Measurements from ENCODE around the gene FXYD6. TPM values are rescaled to one million over a fixed set of nuclear protein-coding genes. Genes with fewer than 3 reads are reported as not detected.

FXYD6 gene
- total RNA-seq, 1 experiment from 2014 or later, result not detected

DNA sequence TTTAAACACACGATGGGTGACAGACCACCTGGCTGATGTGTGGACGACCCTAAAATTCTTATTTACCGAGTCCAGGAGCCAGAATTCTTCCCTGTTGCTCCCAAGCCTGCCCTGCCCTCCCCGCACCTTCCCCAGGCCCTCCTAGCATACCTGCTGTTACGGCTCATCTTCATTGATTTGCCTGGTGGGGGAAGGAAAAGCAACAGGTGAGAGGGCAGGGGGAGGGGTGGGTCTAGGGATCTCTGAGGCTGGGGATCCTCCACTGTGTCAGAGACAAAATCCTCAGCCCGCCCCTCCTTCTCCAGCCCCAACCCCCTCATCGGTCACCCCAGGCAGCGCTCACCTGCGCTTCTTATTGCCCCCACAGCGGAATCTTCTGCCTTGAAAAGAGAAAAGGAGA is 55.9 kb downstream of the FXYD6 start:
- H3K9me2 ChIP-seq (replicated peaks; ENCODE audit: insufficient read depth, low read length), result no peaks in the 10 kb centered on the region
- no peaks in the 10 kb centered on the region for H3K9me3 ChIP-seq (ENCODE audit: low read length)
- H3K9ac ChIP-seq (ENCODE audit: low read length), result no peak overlapping the region
- peaks cover 5% of the 10 kb centered on the region for H3K4me1 ChIP-seq (ENCODE audit: low read length)
- no peak overlapping the region for H3K4me3 ChIP-seq (ENCODE audit: low read length)
- H4K20me1 ChIP-seq (ENCODE audit: insufficient read depth, low read depth, low read length), result no peaks in the 10 kb centered on the region
- no peak overlapping the region for H3K4me2 ChIP-seq (ENCODE audit: low read depth, low read length, poor library complexity, severe bottlenecking)
- no peak overlapping the region for H2AFZ ChIP-seq (ENCODE audit: low read length)
- H3K36me3 ChIP-seq (ENCODE audit: insufficient read depth, low read length), result no peaks in the 10 kb centered on the region
- no peak overlapping the region for H3K27ac ChIP-seq (ENCODE audit: low read length)
- no peaks in the 10 kb centered on the region for H3K79me2 ChIP-seq (ENCODE audit: low read length)
- no peak for DNase-seq
- no peaks in the 10 kb centered on the region for H3K27me3 ChIP-seq (ENCODE audit: low read length)

GRCh38 chr11:117820071-117820470 is 56.4 kb downstream of the FXYD6 start:
- no peak overlapping the region for H3K4me2 ChIP-seq (ENCODE audit: low read depth, low read length, poor library complexity, severe bottlenecking)
- H3K9me2 ChIP-seq (replicated peaks; ENCODE audit: insufficient read depth, low read length), result no peaks in the 10 kb centered on the region
- H4K20me1 ChIP-seq (ENCODE audit: insufficient read depth, low read depth, low read length), result no peaks in the 10 kb centered on the region
- peaks cover 10% of the 10 kb centered on the region for H3K4me1 ChIP-seq (ENCODE audit: low read length)
- no peak overlapping the region for H3K9ac ChIP-seq (ENCODE audit: low read length)
- no peak overlapping the region for H3K27ac ChIP-seq (ENCODE audit: low read length)
- H3K9me3 ChIP-seq (ENCODE audit: low read length), result no peaks in the 10 kb centered on the region
- no peaks in the 10 kb centered on the region for H3K27me3 ChIP-seq (ENCODE audit: low read length)
- H3K4me3 ChIP-seq (ENCODE audit: low read length), result no peak overlapping the region
- no peaks in the 10 kb centered on the region for H3K36me3 ChIP-seq (ENCODE audit: insufficient read depth, low read length)
- no peak for DNase-seq
- H2AFZ ChIP-seq (ENCODE audit: low read length), result no peak overlapping the region
- no peaks in the 10 kb centered on the region for H3K79me2 ChIP-seq (ENCODE audit: low read length)

- no peaks in the 10 kb centered on the region for H4K20me1 ChIP-seq (ENCODE audit: insufficient read depth, low read depth, low read length)
- H3K4me1 ChIP-seq (ENCODE audit: low read length), result peaks cover 15% of the 10 kb centered on the region
- H3K9me2 ChIP-seq (replicated peaks; ENCODE audit: insufficient read depth, low read length), result no peaks in the 10 kb centered on the region
- H3K9ac ChIP-seq (ENCODE audit: low read length), result no peak overlapping the region
- no peak overlapping the region for H3K4me2 ChIP-seq (ENCODE audit: low read depth, low read length, poor library complexity, severe bottlenecking)
- no peaks in the 10 kb centered on the region for H3K27me3 ChIP-seq (ENCODE audit: low read length)
- H3K4me3 ChIP-seq (ENCODE audit: low read length), result no peak overlapping the region
- no peaks in the 10 kb centered on the region for H3K9me3 ChIP-seq (ENCODE audit: low read length)
- peak; percentile 80 for DNase-seq
- no peak overlapping the region for H2AFZ ChIP-seq (ENCODE audit: low read length)
- H3K27ac ChIP-seq (ENCODE audit: low read length), result no peak overlapping the region
- H3K36me3 ChIP-seq (ENCODE audit: insufficient read depth, low read length), result no peaks in the 10 kb centered on the region
- no peaks in the 10 kb centered on the region for H3K79me2 ChIP-seq (ENCODE audit: low read length)
These were observed 57.1 kb downstream of the FXYD6 start for GRCh38 chr11:117819096-117820040.

GRCh38 chr11:117818041-117818873 is 58.2 kb downstream of the FXYD6 start:
- Histone ChIP-seq H3K27me3 (ENCODE audit: low read length) (no peaks in the 10 kb centered on the region), H3K4me3 (ENCODE audit: low read length) (no peak overlapping the region), H4K20me1 (ENCODE audit: insufficient read depth, low read depth, low read length) (no peaks in the 10 kb centered on the region), H3K4me2 (ENCODE audit: low read depth, low read length, poor library complexity, severe bottlenecking) (no peak overlapping the region), H3K79me2 (ENCODE audit: low read length) (no peaks in the 10 kb centered on the region), H3K9me2 (replicated peaks; ENCODE audit: insufficient read depth, low read length) (no peaks in the 10 kb centered on the region), H3K36me3 (ENCODE audit: insufficient read depth, low read length) (no peaks in the 10 kb centered on the region), H2AFZ (ENCODE audit: low read length) (no peak overlapping the region), H3K9me3 (ENCODE audit: low read length) (no peaks in the 10 kb centered on the region), H3K27ac (ENCODE audit: low read length) (no peak overlapping the region), H3K4me1 (ENCODE audit: low read length) (peaks cover 15% of the 10 kb centered on the region), H3K9ac (ENCODE audit: low read length) (no peak overlapping the region)
- no peak for DNase-seq

DNA sequence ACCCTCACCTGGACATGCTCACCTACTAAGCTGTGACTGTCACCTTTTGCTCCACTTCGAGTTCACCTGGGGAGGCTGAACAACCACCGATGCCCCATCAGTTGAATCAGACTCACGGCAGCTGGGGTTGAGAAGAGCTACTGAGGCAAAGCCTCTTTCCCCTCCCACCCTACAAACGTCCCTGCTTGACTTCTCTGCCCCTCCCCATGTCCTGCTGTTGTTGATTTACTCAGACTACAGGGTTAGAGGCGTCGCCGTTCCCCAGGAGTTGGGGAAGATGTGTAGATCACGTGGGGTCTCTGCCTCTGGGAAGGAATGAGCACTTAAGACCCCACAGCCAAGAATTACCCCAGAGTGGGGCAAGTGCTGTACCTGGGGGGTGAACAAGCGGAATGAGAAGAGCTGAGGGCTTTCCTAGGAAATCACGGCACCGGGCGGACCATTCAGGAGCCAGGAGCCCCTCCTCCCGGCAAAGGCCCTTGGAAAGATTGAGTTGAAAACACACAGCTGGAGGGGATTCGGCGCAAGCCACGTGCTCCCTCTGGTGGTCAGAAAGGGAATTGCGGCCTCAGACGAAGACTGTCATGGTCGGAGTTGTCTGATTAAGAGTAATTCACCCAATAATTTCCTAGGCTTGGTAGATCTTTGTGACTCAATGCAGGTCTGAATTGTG is 59.0 kb downstream of the FXYD6 start:
- DNase-seq, result peak; percentile 76
- Histone ChIP-seq H2AFZ (ENCODE audit: low read length) (no peak overlapping the region), H3K27ac (ENCODE audit: low read length) (no peak overlapping the region), H3K36me3 (ENCODE audit: insufficient read depth, low read length) (no peaks in the 10 kb centered on the region), H3K4me3 (ENCODE audit: low read length) (no peak overlapping the region), H4K20me1 (ENCODE audit: insufficient read depth, low read depth, low read length) (no peaks in the 10 kb centered on the region), H3K9me2 (replicated peaks; ENCODE audit: insufficient read depth, low read length) (no peaks in the 10 kb centered on the region), H3K79me2 (ENCODE audit: low read length) (no peaks in the 10 kb centered on the region), H3K27me3 (ENCODE audit: low read length) (no peaks in the 10 kb centered on the region), H3K4me2 (ENCODE audit: low read depth, low read length, poor library complexity, severe bottlenecking) (no peak overlapping the region), H3K4me1 (ENCODE audit: low read length) (peaks cover 15% of the 10 kb centered on the region), H3K9me3 (ENCODE audit: low read length) (no peaks in the 10 kb centered on the region), H3K9ac (ENCODE audit: low read length) (no peak overlapping the region)

DNA sequence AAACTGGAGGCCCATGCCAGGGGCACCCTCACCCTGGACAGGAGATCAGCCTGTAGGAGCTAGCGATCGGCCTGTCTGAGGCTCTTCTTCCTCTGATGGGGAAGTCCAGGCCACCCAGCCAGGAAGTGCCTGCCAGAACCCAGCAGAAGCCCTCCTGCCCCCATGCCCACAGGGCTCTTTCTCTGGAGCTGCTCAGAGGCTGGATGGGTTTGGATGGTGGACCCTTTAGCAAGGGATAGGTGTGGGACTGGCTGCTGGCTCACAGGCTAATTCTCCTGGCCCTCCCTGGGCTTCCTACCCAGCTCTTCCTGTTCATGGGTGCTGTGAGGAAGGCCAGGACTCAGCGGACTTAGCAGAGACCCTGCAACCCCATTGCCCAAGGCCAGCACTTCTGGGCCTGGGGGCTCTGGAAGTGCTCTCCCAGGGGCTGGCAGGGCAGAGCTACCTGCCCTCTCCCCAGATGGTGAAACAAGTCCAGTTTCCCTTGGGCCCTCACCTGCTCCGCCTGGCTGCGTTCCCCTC is 59.6 kb downstream of the FXYD6 start:
- no peaks in the 10 kb centered on the region for H3K9me3 ChIP-seq (ENCODE audit: low read length)
- no peaks in the 10 kb centered on the region for H3K9me2 ChIP-seq (replicated peaks; ENCODE audit: insufficient read depth, low read length)
- no peak overlapping the region for H3K9ac ChIP-seq (ENCODE audit: low read length)
- no peak overlapping the region for H3K4me3 ChIP-seq (ENCODE audit: low read length)
- H2AFZ ChIP-seq (ENCODE audit: low read length), result no peak overlapping the region
- no peak overlapping the region for H3K4me2 ChIP-seq (ENCODE audit: low read depth, low read length, poor library complexity, severe bottlenecking)
- peaks cover 15% of the 10 kb centered on the region for H3K4me1 ChIP-seq (ENCODE audit: low read length)
- H3K36me3 ChIP-seq (ENCODE audit: insufficient read depth, low read length), result no peaks in the 10 kb centered on the region
- no peaks in the 10 kb centered on the region for H4K20me1 ChIP-seq (ENCODE audit: insufficient read depth, low read depth, low read length)
- no peak for DNase-seq
- H3K79me2 ChIP-seq (ENCODE audit: low read length), result no peaks in the 10 kb centered on the region
- H3K27ac ChIP-seq (ENCODE audit: low read length), result no peak overlapping the region
- H3K27me3 ChIP-seq (ENCODE audit: low read length), result no peaks in the 10 kb centered on the region

- peaks cover 15% of the 10 kb centered on the region for H3K4me1 ChIP-seq (ENCODE audit: low read length)
- no peak overlapping the region for H3K4me2 ChIP-seq (ENCODE audit: low read depth, low read length, poor library complexity, severe bottlenecking)
- H3K9me2 ChIP-seq (replicated peaks; ENCODE audit: insufficient read depth, low read length), result no peaks in the 10 kb centered on the region
- H3K9me3 ChIP-seq (ENCODE audit: low read length), result no peaks in the 10 kb centered on the region
- no peaks in the 10 kb centered on the region for H4K20me1 ChIP-seq (ENCODE audit: insufficient read depth, low read depth, low read length)
- no peaks in the 10 kb centered on the region for H3K27me3 ChIP-seq (ENCODE audit: low read length)
- H2AFZ ChIP-seq (ENCODE audit: low read length), result no peak overlapping the region
- H3K4me3 ChIP-seq (ENCODE audit: low read length), result no peak overlapping the region
- no peaks in the 10 kb centered on the region for H3K79me2 ChIP-seq (ENCODE audit: low read length)
- H3K27ac ChIP-seq (ENCODE audit: low read length), result no peak overlapping the region
- no peaks in the 10 kb centered on the region for H3K36me3 ChIP-seq (ENCODE audit: insufficient read depth, low read length)
- H3K9ac ChIP-seq (ENCODE audit: low read length), result no peak overlapping the region
- no peak for DNase-seq
These were observed 60.2 kb downstream of the FXYD6 start for GRCh38 chr11:117816151-117816741.

Measured in Karpas-422 (cell line).